Astrocyte (in vitro differentiated cells and primary cell): ENCODE results near the gene BACH2.

ENCODE experiments used
- EZH2 ChIP-seq: IDR thresholded peaks from 2 replicates; pipeline ENCODE4 v1.6.1; 2012; ENCODE audit warnings: mild to moderate bottlenecking, low read length, inconsistent platforms; ENCODE audit not compliant: insufficient read depth
- TF ChIP-seq, protein P1 (sequence below): IDR thresholded peaks from 2 replicates; pipeline ENCODE4 v1.5.1; 2011; ENCODE audit warnings: low read depth, mild to moderate bottlenecking, inconsistent platforms, low read length, moderate library complexity; ENCODE audit not compliant: insufficient read depth

DNA sequence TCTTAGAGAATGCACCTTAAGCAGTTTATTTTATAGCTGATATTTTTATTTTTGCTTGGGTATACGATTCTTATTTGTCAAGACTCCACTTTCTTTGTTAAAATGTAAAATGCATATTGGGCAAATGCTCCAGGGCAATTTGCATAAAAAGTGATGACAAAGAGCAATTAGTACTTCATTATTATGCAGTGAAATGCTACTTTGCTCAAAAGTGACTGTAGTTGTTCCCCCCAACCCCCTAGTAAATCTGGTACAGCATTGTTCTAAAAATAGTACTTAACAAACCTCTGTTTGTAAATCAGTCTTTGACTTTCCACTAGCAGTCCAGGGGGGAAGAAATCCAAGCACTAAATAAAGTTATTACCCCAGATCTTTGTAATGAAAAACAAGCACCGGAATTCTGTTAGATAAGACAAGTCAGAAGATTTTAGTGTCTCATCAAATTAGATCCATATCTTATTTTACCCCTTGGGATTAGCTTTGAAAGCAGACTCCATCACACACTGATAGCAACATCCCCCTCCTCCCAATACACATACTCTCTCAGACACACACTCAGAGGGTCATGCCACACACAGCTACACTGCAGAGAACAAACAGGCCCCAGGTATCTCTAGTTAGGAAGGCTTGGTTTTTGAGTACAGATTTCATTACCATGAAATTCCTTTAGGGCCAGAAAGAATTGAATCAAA, 32.9 kb upstream of the BACH2 start:
- TF ChIP-seq EZH2: no peak
- TF ChIP-seq, protein P1, sequence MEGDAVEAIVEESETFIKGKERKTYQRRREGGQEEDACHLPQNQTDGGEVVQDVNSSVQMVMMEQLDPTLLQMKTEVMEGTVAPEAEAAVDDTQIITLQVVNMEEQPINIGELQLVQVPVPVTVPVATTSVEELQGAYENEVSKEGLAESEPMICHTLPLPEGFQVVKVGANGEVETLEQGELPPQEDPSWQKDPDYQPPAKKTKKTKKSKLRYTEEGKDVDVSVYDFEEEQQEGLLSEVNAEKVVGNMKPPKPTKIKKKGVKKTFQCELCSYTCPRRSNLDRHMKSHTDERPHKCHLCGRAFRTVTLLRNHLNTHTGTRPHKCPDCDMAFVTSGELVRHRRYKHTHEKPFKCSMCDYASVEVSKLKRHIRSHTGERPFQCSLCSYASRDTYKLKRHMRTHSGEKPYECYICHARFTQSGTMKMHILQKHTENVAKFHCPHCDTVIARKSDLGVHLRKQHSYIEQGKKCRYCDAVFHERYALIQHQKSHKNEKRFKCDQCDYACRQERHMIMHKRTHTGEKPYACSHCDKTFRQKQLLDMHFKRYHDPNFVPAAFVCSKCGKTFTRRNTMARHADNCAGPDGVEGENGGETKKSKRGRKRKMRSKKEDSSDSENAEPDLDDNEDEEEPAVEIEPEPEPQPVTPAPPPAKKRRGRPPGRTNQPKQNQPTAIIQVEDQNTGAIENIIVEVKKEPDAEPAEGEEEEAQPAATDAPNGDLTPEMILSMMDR: no peak
